ENCODE results near the gene LPIN1.

LPIN1 gene

DNA sequence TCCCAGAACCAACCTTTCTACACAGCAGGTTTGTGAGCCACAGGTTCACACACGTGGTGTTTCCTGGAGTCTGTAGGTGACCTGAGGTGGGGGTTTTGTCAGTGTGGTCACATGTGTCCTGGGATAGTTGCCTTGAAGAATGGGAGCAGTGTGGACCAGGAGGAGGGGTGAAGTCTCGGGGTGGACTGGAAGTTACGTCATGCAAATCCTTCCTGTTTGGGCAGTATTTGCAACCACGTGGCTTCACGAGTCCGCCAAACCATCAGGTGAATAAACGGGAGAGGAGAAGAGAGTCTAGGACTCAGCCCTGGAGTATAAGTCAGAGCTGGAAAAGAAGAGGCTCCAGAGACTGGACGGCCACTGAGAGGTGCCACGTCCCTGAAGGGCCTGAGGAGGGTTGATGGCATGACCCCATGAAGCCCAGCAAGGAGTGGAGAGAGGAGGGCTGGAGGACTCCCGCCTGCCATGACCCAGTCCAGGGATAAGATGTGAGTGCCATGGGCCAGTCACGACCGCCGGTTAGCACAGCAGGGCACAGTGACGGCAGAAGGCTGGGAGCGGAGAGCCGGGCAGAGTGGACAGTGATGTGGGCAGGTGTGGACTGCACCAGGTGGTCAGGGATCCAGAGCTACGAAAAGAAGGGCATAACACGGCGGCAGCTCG is 16.5 kb downstream of the LPIN1 start:
- DNase-seq (ENCODE audit: low read depth) = no peak

DNA sequence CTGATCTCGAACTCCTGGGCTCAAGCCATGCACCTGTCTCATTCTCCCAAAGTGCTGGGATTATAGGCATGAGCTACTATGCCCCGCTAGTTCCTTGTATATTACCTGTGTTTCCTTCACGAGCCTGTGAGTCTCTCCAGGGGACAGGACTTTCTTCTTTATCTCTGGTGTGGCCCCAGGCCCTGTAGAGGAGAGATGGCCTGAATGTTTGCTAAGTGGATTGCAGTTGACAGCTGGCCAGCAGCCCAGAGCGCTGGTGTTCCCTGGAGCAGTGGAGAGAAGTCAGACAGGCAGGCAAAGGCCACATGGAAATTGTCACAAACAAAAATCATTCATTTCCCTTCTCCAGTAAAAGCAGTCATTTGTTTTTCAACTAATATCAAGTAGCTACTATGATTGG is 17.9 kb downstream of the LPIN1 start:
- no peak for DNase-seq (ENCODE audit: low read depth)

DNA sequence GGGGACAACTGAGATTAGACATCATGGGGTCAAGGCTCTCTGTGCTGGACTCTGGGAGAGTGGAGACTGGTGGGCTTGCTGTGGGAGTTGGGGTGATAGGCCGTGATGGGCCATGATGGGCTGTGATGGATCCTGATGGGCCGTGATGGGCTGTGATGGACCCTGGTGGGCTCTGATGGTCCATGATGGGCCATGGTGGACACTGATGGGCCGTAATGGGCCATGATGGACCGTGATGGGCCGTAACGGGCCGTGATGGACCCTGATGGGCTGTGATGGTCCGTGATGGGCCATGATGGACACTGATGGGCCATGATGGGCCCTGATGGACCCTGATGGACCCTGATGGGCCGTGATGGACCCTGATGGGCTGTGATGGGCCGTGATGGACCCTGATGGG is 18.5 kb downstream of the LPIN1 start:
- no peak for DNase-seq (ENCODE audit: low read depth)

DNA sequence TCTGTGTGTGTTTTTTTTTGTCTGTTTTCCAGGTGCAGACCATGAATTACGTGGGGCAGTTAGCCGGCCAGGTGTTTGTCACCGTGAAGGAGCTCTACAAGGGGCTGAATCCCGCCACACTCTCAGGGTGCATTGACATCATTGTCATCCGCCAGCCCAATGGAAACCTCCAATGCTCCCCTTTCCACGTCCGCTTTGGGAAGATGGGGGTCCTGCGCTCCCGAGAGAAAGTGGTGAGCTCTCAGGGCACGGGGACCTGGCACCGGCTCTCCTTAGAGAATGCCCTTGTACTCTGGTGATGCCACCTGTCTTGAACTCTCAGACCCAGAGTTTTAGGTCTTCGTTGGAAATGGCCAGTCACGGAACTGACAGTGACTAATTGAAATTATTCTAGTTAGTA is 19.1 kb downstream of the LPIN1 start:
- DNase-seq (ENCODE audit: low read depth) = no peak

DNA sequence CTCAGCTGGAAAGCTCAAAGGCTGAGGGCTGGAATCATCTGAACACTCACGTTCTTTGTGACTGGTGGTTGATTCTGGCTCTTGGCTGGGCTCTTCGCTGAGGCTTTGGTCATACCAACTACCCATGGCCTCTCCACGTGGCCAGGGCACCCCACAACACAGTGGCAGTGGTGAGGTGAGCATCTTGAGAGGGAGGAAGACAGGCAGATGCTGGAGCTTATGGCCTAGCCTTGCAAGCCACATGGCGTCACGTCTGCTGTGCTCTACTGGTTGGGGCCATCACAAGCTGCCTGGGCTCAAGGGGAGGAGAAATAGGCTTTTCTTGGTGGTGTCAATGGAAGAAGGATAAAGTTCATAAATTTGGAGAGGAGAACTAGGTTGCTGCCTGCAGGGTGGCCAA is 19.6 kb downstream of the LPIN1 start:
- no peak for DNase-seq (ENCODE audit: low read depth)

DNA sequence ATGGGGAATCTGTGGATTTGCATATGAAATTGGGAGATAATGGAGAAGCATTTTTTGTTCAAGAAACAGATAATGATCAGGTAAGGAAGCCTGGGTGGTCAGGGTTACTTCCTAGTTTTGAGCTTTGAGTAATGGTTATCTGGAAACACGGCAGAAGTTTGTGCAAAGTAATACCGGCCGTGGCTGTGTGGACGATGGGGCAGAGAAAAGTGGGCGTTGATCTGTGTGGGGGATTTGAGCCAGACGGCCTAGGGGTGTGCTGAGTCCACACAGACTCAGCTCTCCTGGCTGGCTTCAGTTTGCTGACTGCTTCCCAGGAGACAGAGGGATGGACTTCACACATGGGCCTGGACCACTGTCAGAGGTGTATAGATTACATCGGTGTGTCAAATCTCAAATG is 21.3 kb downstream of the LPIN1 start:
- DNase-seq (ENCODE audit: low read depth) = no peak

DNA sequence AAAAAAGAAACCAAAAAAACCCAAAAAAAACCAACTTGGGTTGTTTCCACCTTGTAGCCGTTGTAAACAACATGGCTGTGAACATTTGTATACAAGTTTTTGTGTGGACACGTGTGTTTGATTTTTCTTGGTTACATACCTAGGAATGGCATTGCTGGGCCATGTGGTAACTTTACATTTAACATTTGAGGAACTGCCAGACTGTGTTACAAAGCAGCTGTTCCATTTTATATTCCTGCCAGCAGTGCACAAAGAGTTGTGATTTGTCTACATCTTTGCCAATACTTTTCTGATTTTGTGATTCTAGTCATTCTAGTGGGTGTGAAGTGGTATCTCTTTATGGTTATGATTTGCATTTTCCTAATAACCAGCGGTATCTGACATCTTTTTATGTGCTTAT is 22.5 kb downstream of the LPIN1 start:
- DNase-seq (ENCODE audit: low read depth) = no peak

DNA sequence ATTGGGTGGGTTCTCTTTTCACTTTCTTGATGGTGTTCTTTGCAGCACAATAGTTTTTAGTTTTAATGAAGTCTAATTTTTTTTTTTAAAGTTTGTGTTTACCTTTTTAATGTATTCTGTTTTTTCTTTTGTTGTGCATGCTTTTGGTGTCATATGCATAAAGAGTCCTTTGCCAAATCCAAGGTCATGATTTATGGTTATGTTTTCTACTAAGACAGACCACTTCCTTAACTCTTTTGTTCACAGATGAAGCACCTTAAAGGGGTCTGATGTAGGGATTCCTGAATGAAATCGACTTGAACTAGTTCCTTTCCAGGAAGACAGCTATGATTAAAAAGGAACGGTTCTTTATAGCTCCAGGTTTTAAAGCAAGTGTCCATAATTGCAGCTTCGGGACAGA is 23.1 kb downstream of the LPIN1 start:
- DNase-seq (ENCODE audit: low read depth) = no peak

DNA sequence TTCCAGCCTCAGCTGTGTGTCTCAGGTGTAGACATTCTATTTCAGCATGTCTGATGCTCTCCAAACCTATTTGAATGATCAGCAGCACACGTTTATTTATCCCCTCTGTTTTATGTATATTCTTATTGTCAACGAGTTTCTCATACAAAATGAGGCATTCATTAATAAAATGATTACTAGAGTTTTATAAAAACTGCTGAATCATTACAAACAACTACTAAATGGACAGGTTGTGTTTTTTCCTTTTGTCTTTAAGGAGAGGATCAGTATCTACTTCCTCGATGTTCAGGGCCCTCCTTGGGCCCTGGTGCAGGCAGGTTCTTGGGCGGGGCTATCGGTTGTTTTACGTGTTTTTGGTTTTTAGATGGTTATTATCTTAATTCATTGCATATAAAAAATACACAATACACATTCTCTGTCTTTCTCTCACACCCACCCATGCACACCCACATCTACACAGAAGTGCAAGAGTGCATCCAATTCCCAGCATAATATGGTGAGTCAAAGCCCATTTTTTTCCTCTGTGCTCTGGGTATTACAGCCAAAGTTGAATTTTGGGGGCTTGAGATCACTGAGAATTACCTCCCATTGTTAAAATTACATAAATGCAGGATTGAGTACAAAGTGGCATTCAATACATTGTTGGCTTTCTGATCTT is 24.2 kb downstream of the LPIN1 start:
- DNase-seq (ENCODE audit: low read depth) = no peak

DNA sequence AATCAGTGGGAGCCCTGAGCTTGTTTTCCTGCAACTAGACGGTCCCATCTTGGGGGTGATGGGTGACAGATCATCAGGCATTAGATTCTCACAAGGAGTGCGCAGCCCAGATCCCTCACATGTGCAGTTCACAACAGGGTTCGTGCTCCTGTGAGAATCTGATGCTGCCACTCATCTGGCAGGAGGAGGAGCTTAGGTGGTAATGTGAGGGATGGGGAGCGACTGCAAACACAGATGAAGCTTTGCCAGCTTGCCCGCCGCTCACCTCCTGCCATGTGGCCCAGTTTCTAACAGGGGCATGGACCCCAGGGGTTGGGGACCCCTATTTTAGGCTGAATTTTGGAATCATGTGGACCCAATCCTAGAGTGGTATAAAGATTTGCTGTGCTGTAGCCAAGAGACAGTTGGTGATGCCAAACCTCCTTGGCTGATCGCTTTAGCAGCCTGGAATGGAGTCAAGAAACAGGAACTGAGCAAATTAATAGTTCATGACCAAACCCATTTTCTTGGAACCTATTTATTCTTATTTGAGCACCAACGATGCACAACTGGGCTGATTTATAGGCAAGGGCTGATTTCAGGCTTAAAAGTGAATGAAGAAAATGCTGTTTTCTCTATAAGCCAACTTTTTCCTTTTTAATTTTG is 25.7 kb downstream of the LPIN1 start:
- no peak for DNase-seq (ENCODE audit: low read depth)

DNA sequence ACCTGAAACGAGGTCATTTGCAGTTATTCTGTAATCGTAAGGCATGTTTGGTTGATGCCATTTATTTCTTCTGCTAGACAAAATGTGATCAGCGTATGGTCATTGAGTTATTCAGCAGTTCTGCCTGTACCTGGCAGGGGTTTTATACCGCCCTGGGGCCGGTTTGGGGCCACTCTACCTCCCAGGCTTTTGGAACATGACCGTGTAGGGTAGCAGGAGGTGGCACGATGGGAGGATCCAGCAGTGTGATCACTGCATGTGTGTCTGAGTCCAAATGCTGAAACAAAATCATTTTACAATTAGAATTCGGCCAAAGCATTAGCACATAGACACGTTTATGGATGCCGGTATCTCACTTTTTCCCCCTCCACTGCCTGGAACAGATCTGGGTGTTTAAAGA is 26.7 kb downstream of the LPIN1 start:
- no peak for DNase-seq (ENCODE audit: low read depth)

DNA sequence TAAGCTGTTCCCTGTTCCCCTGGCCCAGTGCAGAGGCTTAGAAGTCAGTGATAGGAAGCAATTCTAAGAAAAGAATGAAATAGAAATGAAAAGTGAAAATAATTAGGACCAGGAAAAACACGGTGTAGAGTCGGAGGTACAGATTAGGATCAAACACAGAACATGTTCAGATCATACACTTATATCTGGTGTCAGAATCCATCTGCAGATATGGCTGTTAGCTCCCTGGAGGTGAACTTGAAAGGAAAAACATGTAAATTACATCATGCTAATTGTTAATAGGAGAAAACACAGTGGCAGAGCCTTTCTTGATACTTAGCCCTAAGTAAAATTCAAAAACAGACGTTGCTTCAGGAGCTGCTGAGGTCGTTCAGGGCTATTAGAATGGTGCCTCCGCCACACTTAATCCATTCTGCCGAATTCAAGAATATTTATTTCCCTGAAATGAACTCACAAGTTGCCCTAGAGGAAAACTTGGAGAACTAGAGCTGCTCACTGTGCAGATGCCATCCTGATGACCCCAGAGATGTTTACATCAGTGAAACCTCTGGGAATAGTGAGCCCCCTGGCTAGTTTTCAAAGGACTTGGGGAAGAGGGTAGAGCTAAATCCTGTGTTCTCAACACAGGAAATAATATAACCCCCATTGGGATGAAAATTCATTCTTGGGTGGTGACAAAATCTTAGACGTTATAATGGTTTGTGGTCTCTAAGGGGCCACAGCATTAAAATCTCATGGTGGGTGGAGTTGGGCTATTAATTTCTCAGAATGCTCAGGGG is 27.5 kb downstream of the LPIN1 start:
- no peak for DNase-seq (ENCODE audit: low read depth)

DNA sequence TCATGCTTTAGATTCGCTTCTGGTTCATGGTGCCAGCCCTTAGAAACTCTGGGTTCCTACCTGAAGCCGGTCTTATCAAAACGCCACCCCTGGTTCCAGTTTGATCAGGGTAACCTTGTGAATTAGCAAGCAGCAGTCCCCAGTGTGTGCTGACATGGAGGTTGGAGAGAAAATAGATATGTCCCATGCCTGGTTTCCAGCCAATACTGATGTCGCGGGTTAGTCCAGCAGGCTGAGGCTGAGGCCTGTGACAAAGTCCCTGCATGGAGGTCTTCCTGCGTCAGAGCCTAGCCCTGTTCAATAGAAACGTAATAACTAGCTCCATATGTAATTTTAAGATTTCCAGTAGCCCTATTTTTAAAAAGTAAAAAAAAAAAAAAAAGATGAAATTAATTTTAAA is 28.2 kb downstream of the LPIN1 start:
- no peak for DNase-seq (ENCODE audit: low read depth)

DNA sequence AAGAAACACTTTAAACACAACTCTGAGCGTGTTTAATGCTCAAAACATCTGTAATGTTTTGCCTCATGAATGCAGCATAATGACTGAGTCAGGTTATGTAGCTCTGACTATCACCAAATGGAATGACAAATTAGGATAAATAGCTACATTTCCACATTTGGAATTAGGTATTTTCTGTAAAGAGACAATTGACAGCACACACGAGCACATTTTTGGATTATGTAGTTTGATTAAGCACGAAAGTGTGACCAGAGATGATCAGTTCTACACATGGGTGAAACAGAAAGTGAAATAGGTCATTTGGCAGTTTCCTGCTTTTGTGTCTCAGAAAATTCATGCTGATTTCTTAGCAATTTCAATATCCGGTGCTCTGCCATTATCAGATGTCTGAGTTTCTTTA is 29.0 kb downstream of the LPIN1 start:
- DNase-seq (ENCODE audit: low read depth) = no peak

DNA sequence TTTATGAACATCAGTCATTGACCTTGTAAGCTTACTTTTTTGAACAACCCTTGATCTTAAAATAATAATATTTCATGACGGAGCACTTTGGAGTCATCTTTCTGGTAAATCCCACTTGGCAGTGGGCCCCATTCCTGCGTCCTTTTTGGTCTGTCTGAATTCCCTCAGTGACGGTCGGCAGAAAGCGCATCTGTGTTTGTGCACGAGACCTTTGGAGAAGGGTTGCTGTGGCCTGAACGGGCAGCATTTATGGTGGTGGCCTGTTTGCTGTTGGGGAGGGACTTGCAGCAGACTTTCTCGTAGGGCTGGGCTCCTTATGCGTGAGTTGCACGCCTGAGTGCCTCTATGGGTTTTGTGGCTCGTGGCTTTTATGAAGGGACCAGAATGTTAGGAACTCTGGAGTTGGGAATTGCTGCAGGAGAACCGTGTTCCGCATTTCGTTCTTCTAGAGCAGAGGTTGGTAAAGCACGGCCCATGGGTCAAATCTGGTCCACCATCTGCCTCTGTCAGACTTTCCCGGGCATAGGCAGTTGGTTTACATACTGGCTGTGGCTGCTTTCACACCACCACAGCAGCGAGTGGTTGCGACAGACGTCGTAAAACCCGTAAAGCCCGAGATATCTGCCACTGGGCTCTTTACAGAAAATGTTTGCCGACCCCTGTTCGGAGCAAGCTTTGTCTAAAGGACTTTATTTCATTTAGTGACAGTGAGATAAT is 30.8 kb downstream of the LPIN1 start:
- DNase-seq (ENCODE audit: low read depth) = no peak

DNA sequence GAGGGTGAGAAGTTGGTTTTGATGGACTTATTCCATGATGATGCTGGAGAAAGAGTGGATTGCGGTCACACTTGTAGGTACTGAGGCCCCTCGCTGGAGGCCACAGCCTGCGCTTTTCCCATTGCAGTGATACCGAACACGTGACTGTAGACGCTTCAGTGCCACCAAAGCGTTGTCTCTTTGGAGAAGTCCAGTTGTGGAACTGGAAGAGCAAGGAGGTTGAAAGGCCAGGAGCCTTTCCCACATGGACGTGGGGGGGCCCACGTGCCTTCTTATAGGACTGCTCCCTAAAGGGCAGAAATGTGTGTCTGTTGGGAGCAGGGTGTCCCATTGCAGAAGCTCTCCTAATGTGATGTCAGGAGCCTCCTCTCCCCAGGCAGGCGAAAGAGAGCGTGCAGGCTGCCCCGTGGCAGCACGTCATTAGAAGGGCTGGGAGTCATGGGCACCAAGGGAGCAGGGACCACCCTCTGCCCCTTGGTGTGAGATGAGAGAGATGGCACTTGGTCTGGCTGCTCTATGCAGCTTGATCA is 31.5 kb downstream of the LPIN1 start:
- no peak for DNase-seq (ENCODE audit: low read depth)

DNA sequence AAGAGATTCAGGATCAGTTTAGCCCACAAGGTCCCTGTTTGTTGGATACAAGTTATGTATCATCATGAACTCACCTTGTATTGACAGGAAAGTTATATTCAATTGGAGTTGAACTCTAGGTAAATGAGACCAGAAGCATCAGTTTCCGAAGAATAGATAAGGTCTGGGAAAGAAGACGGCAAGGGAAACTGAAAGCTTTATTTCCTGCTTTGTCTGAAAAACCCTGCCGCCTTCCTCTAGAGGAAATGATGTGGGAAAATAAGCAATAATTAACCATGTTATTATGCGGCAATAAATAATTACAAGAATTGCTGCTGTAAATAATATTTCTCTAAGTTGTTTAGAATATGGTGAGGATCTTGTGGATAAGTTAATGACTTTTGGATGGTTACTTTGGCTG is 32.0 kb downstream of the LPIN1 start:
- DNase-seq (ENCODE audit: low read depth) = no peak

DNA sequence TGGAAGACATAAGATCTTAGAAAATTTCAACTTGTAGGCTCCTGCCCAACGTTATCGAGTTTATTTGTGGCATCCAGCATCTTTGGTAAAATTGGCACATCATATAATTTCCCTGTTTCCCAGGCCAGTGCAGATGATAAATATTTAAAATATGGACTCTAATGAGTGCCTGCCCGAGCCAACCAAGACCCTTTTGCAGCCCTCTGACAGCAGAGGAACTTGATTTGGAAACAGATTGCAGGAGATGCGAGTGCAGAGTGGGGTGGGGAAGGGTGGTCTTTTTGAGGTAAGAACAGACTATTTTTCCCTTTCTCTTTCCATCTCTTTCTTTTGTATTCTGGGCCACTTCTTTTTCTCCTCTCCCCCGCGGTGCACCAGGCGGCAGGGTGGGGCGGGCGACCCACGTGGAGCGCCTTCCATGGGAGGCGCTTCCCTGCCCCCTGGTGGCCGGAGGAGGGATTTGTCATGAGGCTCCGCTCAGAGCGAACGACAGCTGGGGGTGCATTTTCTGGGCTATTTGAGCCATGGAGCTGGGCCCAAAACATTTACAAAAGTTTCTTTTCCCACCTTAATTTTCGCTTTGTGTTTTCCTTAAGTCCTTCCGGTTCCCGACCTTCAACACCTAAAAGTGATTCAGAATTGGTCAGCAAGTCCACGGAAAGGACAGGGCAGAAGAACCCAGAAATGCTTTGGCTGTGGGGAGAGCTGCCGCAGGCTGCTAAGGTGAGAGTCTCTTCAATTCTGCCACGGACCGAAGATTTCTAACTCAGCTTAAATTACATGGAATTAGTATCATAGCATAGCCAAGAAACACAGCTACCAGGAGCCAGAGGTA is 32.7 kb downstream of the LPIN1 start:
- peak; percentile 84 for DNase-seq (ENCODE audit: low read depth)

DNA sequence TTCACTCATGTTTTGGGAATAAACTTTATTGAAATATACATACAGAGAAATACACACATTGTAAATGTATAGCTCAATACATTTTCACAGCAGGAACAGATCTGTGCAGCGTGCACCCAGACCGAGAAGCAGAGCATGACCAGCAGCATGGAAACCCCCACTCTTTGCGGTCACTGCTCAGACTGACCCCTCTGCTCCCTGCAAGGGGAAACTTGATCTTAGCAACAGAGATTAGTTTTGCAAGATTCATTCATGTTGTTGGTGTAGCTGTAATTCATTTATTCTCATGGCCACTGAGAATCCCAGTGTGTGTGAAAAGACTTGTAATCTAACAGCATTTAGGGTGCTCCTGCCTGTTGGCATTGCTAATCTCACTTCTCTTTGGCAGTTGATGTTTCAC is 35.2 kb downstream of the LPIN1 start:
- DNase-seq (ENCODE audit: low read depth) = no peak

DNA sequence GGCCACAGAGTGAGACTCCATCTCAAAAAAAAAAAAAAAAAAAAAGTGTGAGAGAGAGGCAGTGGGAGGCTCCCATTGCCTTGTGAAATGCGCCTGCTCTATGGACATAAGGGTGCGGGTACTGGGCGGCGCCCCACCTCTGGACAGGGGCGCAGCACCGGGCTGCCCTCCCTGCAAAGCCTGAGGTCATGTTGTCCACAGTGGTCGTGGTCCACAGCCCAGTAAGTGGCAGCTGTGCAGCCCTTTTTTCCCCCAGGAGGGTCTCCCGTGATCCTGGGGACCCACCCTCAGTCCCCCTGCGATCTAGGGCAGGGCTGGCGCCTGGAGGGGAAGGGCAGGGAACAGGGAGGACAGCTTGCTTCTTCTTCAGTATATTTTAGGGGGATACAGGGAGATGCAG is 37.8 kb downstream of the LPIN1 start:
- DNase-seq (ENCODE audit: low read depth) = no peak

All from stimulated activated CD4-positive, alpha-beta T cell treated with anti-CD3 and anti-CD28 coated beads, Interleukin-2, amount 100 ng/mL, for 4 hours (primary cell).